ENCODE data around the gene MOB3A.

DNA sequence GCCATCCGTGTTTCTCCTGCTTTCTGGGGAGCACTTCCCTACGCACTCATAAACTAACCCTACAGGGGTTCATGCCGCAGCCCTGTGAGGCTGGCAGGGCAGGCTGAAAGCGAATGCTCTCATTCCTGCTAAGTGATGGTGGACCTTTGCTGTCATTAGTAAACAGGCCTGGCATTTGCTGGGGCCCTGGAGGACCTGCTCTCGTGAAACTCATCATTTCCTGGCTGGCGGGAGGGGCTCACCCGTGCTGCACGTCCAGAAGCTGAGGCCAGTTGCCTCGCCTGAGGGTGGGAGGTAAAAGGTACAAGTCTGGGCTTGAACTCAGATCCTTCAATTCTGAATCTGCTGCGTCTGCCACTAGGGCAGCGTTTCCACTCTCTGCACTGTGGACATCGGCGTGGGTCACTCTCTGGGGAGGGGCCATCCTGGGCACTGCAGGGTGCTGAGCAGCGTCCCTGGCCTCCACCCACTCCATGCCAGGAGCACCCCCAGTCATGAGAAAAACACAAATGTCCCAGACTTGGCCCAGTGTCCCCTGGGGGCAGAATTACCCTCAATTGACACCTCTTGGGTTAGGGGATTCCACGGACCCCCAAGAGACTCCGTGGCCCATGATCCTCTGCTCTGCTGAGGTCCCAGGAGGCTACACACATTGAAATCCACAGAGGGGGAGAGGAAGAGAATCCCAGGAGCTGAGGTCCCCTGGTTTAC is 7.0 kb downstream of the MOB3A start:
- TF ChIP-seq ZNF124 (CRISPR knock-in tag; IDR thresholded peaks at IDR 0.05) (no peak), ZFX (CRISPR knock-in tag; IDR thresholded peaks at IDR 0.05) (no peak), ZFPM2 (CRISPR knock-in tag; IDR thresholded peaks at IDR 0.05) (no peak)
- TF ChIP-seq, protein P1, sequence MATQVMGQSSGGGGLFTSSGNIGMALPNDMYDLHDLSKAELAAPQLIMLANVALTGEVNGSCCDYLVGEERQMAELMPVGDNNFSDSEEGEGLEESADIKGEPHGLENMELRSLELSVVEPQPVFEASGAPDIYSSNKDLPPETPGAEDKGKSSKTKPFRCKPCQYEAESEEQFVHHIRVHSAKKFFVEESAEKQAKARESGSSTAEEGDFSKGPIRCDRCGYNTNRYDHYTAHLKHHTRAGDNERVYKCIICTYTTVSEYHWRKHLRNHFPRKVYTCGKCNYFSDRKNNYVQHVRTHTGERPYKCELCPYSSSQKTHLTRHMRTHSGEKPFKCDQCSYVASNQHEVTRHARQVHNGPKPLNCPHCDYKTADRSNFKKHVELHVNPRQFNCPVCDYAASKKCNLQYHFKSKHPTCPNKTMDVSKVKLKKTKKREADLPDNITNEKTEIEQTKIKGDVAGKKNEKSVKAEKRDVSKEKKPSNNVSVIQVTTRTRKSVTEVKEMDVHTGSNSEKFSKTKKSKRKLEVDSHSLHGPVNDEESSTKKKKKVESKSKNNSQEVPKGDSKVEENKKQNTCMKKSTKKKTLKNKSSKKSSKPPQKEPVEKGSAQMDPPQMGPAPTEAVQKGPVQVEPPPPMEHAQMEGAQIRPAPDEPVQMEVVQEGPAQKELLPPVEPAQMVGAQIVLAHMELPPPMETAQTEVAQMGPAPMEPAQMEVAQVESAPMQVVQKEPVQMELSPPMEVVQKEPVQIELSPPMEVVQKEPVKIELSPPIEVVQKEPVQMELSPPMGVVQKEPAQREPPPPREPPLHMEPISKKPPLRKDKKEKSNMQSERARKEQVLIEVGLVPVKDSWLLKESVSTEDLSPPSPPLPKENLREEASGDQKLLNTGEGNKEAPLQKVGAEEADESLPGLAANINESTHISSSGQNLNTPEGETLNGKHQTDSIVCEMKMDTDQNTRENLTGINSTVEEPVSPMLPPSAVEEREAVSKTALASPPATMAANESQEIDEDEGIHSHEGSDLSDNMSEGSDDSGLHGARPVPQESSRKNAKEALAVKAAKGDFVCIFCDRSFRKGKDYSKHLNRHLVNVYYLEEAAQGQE (IDR thresholded peaks at IDR 0.05; ENCODE audit: borderline replicate concordance) = no peak
- TF ChIP-seq, protein P1 (CRISPR knock-in tag; IDR thresholded peaks at IDR 0.05; ENCODE audit: low read depth) = no peak

Data from K562 (cell line).